Measurements from ENCODE around the gene ANKFN1. TPM values are rescaled to one million over a fixed set of nuclear protein-coding genes. Genes with fewer than 3 reads are reported as not detected.

Gene ANKFN1
- total RNA-seq, 1 experiment from 2014 or later: not detected

- H3K27ac ChIP-seq (ENCODE audit: low read depth, low read length, poor library complexity, severe bottlenecking): no peak overlapping the region
- ChIA-PET CTCF (no interaction called here), POLR2A (ENCODE audit: low non-redundant PET) (no interaction called here)
- H3K9me3 ChIP-seq (ENCODE audit: low read depth, low read length, poor library complexity, severe bottlenecking): no peaks in the 10 kb centered on the region
- intact Hi-C loops (cut with micrococcal nuclease; ENCODE audit: unreplicated experiment): no loop called here
- no peaks in the 10 kb centered on the region for H3K4me1 ChIP-seq (ENCODE audit: insufficient read depth, low read length, poor library complexity, severe bottlenecking)
- no peak overlapping the region for H3K4me3 ChIP-seq (ENCODE audit: low read depth, low read length, poor library complexity, severe bottlenecking)
- TF ChIP-seq EZH2 (IDR thresholded peaks at IDR 0.05; ENCODE audit: borderline replicate concordance, low read depth, low read length, poor library complexity, severe bottlenecking) (no peak), CTCF (conservative IDR thresholded peaks at IDR 0.05; ENCODE audit: low read depth, low read length) (no peak)
- DNase-seq (ENCODE audit: low spot score): no peak
- H3K27me3 ChIP-seq (replicated peaks; ENCODE audit: insufficient read depth, low read depth, low read length, poor library complexity): peaks cover 8% of the 10 kb centered on the region
- BruUV-seq (replicated peaks): no TSS peak
- H3K36me3 ChIP-seq (ENCODE audit: insufficient read depth, low read length, poor library complexity, severe bottlenecking): no peaks in the 10 kb centered on the region
Observed at GRCh38 chr17:56244268-56244890, 91.1 kb downstream of the ANKFN1 start.

- DNase-seq (ENCODE audit: low spot score): no peak
- no peaks in the 10 kb centered on the region for H3K9me3 ChIP-seq (ENCODE audit: low read depth, low read length, poor library complexity, severe bottlenecking)
- no TSS peak for BruUV-seq (replicated peaks)
- H3K36me3 ChIP-seq (ENCODE audit: insufficient read depth, low read length, poor library complexity, severe bottlenecking): no peaks in the 10 kb centered on the region
- ChIA-PET CTCF (no interaction called here), POLR2A (ENCODE audit: low non-redundant PET) (no interaction called here)
- no peak overlapping the region for H3K4me3 ChIP-seq (ENCODE audit: low read depth, low read length, poor library complexity, severe bottlenecking)
- intact Hi-C loops (cut with micrococcal nuclease; ENCODE audit: unreplicated experiment): no loop called here
- no peaks in the 10 kb centered on the region for H3K4me1 ChIP-seq (ENCODE audit: insufficient read depth, low read length, poor library complexity, severe bottlenecking)
- TF ChIP-seq CTCF (conservative IDR thresholded peaks at IDR 0.05; ENCODE audit: low read depth, low read length) (no peak), EZH2 (IDR thresholded peaks at IDR 0.05; ENCODE audit: borderline replicate concordance, low read depth, low read length, poor library complexity, severe bottlenecking) (no peak)
- H3K27ac ChIP-seq (ENCODE audit: low read depth, low read length, poor library complexity, severe bottlenecking): no peak overlapping the region
- H3K27me3 ChIP-seq (replicated peaks; ENCODE audit: insufficient read depth, low read depth, low read length, poor library complexity): peaks cover 8% of the 10 kb centered on the region
Observed at GRCh38 chr17:56247816-56248215, 94.5 kb downstream of the ANKFN1 start.

- no TSS peak for BruUV-seq (replicated peaks)
- H3K27ac ChIP-seq (ENCODE audit: low read depth, low read length, poor library complexity, severe bottlenecking): no peak overlapping the region
- intact Hi-C loops (cut with micrococcal nuclease; ENCODE audit: unreplicated experiment): no loop called here
- no peak for DNase-seq (ENCODE audit: low spot score)
- H3K27me3 ChIP-seq (replicated peaks; ENCODE audit: insufficient read depth, low read depth, low read length, poor library complexity): no peaks in the 10 kb centered on the region
- ChIA-PET POLR2A (ENCODE audit: low non-redundant PET) (no interaction called here), CTCF (no interaction called here)
- no peaks in the 10 kb centered on the region for H3K4me1 ChIP-seq (ENCODE audit: insufficient read depth, low read length, poor library complexity, severe bottlenecking)
- TF ChIP-seq EZH2 (IDR thresholded peaks at IDR 0.05; ENCODE audit: borderline replicate concordance, low read depth, low read length, poor library complexity, severe bottlenecking) (no peak), CTCF (conservative IDR thresholded peaks at IDR 0.05; ENCODE audit: low read depth, low read length) (no peak)
- H3K4me3 ChIP-seq (ENCODE audit: low read depth, low read length, poor library complexity, severe bottlenecking): no peak overlapping the region
- H3K9me3 ChIP-seq (ENCODE audit: low read depth, low read length, poor library complexity, severe bottlenecking): no peaks in the 10 kb centered on the region
- no peaks in the 10 kb centered on the region for H3K36me3 ChIP-seq (ENCODE audit: insufficient read depth, low read length, poor library complexity, severe bottlenecking)
Observed at GRCh38 chr17:56257075-56257474, 103.8 kb downstream of the ANKFN1 start.

Data from A673 (cell line).